Neutrophil (primary cell): Measurements from ENCODE around the gene MICAL3.

Experiments
- H3K27ac ChIP-seq: fragments of 200-600 bp; sonication (generic); 2 replicates; pipeline ENCODE4 v1.5.1; 2016; ENCODE audit warnings: mild to moderate bottlenecking, moderate library complexity
- H3K27me3 ChIP-seq: fragments of 200-600 bp; sonication (generic); 2 replicates; pipeline ENCODE4 v1.6.0; 2016; ENCODE audit warnings: mild to moderate bottlenecking
- H3K36me3 ChIP-seq: fragments of 200-600 bp; sonication (generic); 2 replicates; pipeline ENCODE4 v1.5.1; 2017
- H3K4me1 ChIP-seq, 2 experiments: fragments of 200-600 bp in 1 of 2; sonication (generic) in 1 of 2; 1 replicate in 1 of 2; 2 replicates in 1 of 2; pipeline versions ENCODE4 v1.5.1 to v1.6.1; 2013 to 2016; ENCODE audit warnings: low read depth in 1 of 2, low read length in 1 of 2, mild to moderate bottlenecking in 1 of 2, moderate library complexity in 1 of 2; ENCODE audit not compliant: control insufficient read depth in 1 of 2, insufficient read depth in 1 of 2
- H3K4me3 ChIP-seq, 2 experiments: fragments of 200-600 bp in 1 of 2; sonication (generic) in 1 of 2; 1 replicate in 1 of 2; 2 replicates in 1 of 2; pipeline ENCODE4 v1.5.1; 2013 to 2016; ENCODE audit warnings: low read depth in 1 of 2, low read length in 1 of 2, mild to moderate bottlenecking in 1 of 2, moderate library complexity in 1 of 2
- H3K9me3 ChIP-seq: fragments of 200-600 bp; sonication (generic); 2 replicates; pipeline ENCODE4 v1.5.1; 2016
- TF ChIP-seq, protein P1 (sequence below): fragments of 200-600 bp; sonication (generic); IDR thresholded peaks from 2 replicates; pipeline ENCODE4 v1.5.1; 2016; ENCODE audit warnings: antibody characterized with exemption

The MICAL3 gene

DNA sequence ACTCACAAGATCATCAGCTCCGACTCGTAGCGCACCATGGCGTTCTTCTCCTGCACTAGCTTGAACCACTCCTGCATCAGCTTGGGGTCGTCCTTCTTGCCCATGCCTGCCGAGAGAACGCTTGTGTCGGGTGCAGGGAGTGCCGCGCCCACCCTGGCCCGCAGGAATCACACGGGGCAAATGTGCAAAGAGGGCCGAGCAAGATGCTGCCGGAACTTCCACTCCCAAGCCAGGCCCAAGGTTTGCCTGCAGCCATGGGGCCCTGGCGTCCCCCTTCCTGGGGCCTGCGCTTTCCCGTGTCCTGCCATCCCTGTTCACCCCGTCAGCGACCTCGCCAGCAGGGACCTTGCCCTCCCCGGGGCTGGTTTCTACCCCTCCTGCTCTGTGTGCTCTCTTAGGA lies 233.2 kb downstream of the MICAL3 start:
- TF ChIP-seq, protein P1, sequence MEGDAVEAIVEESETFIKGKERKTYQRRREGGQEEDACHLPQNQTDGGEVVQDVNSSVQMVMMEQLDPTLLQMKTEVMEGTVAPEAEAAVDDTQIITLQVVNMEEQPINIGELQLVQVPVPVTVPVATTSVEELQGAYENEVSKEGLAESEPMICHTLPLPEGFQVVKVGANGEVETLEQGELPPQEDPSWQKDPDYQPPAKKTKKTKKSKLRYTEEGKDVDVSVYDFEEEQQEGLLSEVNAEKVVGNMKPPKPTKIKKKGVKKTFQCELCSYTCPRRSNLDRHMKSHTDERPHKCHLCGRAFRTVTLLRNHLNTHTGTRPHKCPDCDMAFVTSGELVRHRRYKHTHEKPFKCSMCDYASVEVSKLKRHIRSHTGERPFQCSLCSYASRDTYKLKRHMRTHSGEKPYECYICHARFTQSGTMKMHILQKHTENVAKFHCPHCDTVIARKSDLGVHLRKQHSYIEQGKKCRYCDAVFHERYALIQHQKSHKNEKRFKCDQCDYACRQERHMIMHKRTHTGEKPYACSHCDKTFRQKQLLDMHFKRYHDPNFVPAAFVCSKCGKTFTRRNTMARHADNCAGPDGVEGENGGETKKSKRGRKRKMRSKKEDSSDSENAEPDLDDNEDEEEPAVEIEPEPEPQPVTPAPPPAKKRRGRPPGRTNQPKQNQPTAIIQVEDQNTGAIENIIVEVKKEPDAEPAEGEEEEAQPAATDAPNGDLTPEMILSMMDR = no peak
- Histone ChIP-seq H3K9me3 (no peaks in the 10 kb centered on the region), H3K27me3 (no peaks in the 10 kb centered on the region), H3K27ac (no peak overlapping the region), H3K4me1 (no peaks in the 10 kb centered on the region), H3K36me3 (no peaks in the 10 kb centered on the region), H3K4me3 (no peak overlapping the region)

DNA sequence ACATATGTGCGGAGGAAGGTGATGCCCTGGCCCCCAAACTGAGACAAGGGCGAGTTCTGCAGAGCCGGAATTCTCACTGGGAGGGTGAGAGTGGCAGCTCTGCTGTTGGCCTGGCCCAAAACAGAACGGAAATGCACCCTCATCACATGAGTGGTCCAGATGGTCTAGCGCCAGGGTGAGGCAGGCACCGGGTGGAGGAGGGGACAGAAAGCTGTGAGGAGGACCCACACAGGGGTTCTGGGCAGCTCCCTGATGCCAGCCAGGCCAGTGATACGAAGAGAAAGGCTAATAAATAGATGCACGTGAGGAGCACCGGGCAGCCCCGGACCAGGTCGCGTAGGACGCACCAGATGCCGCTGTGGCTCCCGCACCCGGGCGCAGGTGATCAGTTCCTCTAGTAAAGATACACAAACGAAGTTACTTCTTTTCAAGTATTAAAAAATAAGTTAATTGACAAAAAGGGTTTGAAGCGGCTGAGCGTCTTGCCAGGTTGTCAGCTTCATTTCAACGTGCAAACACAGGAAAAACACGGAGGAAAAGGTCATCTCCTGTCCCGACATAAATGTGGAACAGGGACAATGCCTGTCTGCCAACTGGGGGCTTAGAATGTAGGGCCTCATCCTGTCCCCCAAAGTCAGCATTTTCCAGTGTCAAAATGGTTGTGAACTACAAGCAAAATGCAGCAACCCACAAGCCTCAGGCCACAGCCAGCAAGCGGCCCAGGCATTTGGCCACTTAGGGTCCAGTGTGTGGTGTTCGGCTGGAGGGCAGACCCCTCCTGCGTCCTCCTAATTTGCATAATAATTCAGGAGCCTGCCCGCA lies 234.8 kb downstream of the MICAL3 start:
- Histone ChIP-seq H3K9me3 (no peaks in the 10 kb centered on the region), H3K4me3 (no peak overlapping the region), H3K27ac (no peak overlapping the region), H3K4me1 (no peaks in the 10 kb centered on the region), H3K27me3 (no peaks in the 10 kb centered on the region), H3K36me3 (no peaks in the 10 kb centered on the region)
- TF ChIP-seq, protein P1 = no peak

DNA sequence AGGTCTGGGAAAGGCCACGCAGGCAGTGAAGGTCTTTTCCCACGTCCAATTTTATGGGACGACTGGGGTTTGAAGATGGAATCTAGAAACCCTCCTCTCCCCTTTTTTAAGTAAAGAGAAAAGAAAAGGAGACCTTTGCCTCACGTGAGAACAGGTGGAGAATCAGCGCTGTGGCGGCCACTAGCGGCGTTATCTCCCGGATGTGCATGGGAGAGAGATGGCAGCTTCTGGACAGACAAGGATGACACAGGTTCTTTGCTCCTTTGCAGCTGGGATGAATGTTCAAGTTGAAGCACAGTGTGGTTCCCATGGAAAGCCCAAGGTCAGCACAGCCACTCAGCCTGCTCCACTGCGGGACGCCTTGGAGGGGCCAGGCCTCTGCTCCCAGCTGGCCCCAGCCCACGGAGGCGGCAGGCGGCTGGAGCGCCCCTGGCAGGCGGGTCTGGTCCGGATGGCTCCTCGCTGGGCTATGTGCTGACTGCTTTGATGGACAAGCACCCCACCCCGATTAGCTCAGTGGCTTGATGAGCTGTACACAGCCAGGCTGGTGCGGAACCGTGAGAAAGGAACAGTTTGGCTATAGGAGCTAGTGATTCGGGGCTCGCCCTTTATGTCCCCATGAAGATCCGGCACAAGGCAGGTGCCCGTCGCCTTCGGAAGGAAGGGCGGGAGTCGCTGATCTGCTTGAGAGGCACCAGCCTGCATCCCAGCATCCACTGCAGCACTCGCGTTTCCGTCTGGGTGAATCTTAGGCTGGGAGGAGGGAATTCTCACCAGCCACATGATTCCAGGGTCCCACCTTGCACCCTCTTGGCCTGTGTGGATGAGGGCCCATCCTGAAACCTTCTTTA lies 235.6 kb downstream of the MICAL3 start:
- no peak overlapping the region for H3K27ac ChIP-seq
- H3K4me3 ChIP-seq = no peak overlapping the region
- no peaks in the 10 kb centered on the region for H3K9me3 ChIP-seq
- H3K36me3 ChIP-seq = no peaks in the 10 kb centered on the region
- no peaks in the 10 kb centered on the region for H3K4me1 ChIP-seq
- H3K27me3 ChIP-seq = no peaks in the 10 kb centered on the region
- TF ChIP-seq, protein P1 = no peak

DNA sequence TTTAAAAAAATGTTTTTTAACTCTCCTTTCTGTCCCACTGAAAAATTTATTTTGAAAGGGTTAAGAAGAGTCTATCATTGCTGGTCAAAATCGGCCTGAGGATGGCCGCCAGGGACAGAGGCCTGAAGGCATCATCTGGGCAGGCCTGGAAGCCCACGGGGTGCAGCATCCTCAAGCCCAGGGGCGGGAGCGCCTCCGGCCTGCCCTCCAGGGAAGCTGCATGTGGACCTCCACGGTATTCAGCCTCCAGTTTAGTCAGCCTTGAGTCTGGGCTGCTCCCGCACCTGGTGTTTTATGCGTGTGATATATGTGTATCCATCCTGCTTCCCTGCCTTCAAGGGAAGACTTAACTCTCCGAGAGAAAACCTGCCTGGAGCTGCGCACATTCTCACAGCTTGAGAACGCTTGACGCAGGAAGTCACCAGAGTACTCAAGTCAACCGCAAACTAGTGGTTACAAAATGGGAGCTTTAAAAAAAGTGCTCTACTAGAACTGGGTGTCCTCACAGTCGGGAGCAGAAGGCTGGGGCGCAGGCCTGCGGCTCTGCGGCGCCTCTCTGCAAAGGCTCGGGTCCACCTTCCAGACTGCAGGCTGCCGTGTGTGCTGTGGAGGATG lies 236.5 kb downstream of the MICAL3 start:
- Histone ChIP-seq H3K27me3 (no peaks in the 10 kb centered on the region), H3K36me3 (peaks cover 5% of the 10 kb centered on the region), H3K9me3 (no peaks in the 10 kb centered on the region), H3K4me1 (no peaks in the 10 kb centered on the region), H3K4me3 (no peak overlapping the region), H3K27ac (no peak overlapping the region)
- TF ChIP-seq, protein P1 = no peak

DNA sequence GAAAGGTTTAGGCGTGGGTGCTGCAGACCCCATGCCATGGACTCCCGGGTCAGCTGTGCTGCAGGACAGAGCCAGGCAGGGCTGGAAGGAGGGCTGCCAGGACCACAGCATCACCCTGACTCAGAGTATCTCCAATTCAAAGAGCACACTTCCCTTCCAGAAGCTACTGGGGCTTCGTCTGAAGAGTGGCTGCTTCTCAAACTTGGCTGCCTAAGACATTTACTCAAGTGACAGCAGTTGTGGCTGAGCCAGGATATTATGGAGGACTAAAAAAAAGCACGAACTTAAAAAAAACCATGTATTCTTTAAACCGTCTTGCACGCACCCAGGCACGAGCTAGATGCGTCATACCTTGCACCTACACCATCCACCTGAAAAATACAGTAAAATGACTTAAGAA lies 237.1 kb downstream of the MICAL3 start:
- H3K4me1 ChIP-seq = peaks cover 4 to 6% of the 10 kb centered on the region in 2 experiments
- no peaks in the 10 kb centered on the region for H3K27me3 ChIP-seq
- H3K4me3 ChIP-seq = no peak overlapping the region
- H3K36me3 ChIP-seq = peaks cover 5% of the 10 kb centered on the region
- TF ChIP-seq, protein P1 = no peak
- no peak overlapping the region for H3K27ac ChIP-seq
- H3K9me3 ChIP-seq = no peaks in the 10 kb centered on the region
